ENCODE data around the gene CLDND2.

The CLDND2 gene

GRCh38 chr19:51338563-51339312, 30.1 kb downstream of the CLDND2 start:
- peak; percentile 89 for TF ChIP-seq CTCF (IDR thresholded peaks at IDR 0.05; ENCODE audit: insufficient read depth, low read depth, low read length, missing control alignments)
- peak; percentile 89 for DNase-seq (ENCODE audit: low read depth)
- peak overlapping the region; percentile 58 for H3K4me3 ChIP-seq (ENCODE audit: low read depth, low read length)

DNA sequence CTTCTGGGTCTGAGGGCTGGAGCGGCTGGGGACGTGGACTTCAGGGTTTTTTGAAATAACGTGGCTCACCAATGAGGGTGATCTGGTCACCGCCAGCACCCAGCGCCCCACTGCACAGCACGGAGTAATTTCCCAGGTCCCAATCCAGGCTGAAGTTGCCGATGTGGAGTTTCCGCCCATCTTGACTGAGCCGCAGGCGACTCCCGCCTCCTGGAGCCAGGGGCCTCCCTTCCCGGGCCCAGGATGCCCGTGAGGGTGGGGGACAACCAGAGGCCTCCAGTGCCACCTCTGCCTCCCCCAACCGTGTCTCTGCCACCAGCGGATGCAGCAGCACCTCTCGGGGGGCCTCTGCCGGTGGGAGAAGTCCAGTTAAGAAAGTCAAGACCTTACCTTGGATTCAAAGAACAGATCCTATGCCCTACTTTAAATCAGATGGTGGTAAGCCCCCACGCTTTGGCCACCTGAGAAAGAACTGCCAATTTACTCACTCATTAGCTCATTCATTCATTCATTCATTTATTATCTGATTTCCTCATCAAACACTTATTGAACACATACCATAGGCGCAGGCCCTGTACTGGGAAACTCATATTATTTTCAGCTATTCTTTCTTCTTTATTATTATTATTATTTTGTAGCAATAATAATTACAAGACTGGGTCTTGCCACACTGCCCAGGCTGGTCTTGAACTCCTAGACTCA, 30.8 kb downstream of the CLDND2 start:
- no peak for TF ChIP-seq CTCF (IDR thresholded peaks at IDR 0.05; ENCODE audit: insufficient read depth, low read depth, low read length, missing control alignments)
- H3K4me3 ChIP-seq (ENCODE audit: low read depth, low read length), result no peak overlapping the region
- no peak for DNase-seq (ENCODE audit: low read depth)

DNA sequence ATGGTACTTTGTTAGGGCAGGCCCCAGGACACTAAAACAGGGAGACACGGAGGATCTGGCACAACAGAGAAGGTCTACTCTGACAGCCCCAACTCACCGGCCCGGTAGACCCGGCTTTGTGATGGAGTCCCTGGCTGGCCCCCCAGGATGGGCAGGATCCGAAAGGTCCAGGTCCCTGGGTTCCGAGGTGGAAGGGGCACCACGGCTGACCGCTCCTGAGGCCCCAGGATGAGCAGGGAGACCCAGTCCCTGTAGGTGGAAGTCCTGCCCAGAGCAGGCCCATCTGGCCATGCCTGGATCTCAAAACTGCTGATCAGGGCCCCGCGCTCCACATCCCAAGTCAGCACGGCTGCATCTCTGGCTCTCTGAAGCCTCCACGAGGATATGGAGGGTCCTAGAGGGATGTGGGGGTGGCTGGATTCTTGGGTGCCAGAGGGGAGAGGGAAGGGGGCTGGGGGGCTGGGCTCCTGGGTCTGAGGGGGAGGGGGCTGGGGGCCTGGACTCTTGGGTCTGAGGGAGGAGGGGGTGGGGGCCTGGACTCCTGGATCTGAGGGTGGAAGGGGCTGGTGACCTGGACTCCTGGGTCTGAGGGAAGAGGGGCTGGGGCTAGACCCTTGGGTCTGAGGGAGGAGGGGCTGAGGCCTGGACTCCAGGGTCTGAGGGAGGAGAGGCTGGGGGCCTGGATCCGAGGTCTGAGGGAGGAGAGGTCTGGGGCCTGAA, 31.5 kb downstream of the CLDND2 start:
- H3K4me3 ChIP-seq (ENCODE audit: low read depth, low read length), result no peak overlapping the region
- no peak for DNase-seq (ENCODE audit: low read depth)
- TF ChIP-seq CTCF (IDR thresholded peaks at IDR 0.05; ENCODE audit: insufficient read depth, low read depth, low read length, missing control alignments), result no peak

DNA sequence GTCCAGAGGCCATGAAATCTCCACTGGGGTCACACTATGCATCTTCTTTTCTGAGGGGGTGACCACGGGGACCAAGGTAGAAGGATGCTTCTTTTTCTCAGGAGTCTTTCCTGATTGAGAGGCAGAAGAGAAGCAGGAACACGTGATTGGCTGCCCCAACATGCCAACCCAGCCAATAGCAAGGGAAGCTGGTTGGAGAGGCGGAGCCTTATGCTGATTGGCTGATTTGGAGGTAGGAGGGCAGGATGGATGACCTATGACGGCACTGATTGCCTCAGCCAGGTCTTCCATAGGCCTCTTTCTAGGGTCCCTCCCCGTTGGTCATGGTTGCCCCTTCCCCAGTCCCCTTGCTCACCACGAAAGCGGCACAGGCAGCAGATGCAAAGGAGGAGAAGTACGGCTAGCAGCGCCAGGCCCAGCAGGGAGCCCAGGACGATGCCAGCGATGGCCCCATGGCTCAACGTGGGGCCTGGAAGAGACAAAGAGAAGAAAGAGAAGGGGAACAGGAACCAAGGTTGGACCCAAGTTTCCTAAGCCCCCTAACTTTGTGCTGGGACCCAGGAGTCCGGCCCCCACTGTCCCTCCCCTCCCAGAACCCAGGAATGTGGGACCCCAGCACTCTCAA, 34.9 kb downstream of the CLDND2 start:
- no peak overlapping the region for H3K4me3 ChIP-seq (ENCODE audit: low read depth, low read length)
- peak; percentile 30 for DNase-seq (ENCODE audit: low read depth)
- TF ChIP-seq CTCF (IDR thresholded peaks at IDR 0.05; ENCODE audit: insufficient read depth, low read depth, low read length, missing control alignments), result no peak

DNA sequence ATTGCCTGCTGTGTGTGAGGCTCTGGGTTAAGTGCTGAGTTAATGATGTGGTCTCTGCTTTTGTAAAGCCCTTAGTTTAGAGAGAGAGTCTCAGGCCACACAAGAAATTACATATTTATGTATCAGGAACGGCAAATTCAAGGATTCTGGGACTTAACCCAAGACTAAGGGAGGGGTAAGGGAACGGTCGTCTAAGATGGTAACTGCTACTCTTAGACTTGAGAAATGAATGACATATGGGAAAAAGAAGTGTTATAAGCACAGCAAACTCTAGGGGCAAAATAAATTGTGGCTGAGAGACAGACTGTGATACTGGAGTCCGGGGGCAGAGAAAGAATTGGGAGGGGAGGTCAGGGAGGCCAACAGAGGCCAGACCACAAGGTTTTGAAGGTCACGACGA, 37.1 kb downstream of the CLDND2 start:
- no peak overlapping the region for H3K4me3 ChIP-seq (ENCODE audit: low read depth, low read length)
- no peak for DNase-seq (ENCODE audit: low read depth)
- TF ChIP-seq CTCF (IDR thresholded peaks at IDR 0.05; ENCODE audit: insufficient read depth, low read depth, low read length, missing control alignments), result no peak

DNA sequence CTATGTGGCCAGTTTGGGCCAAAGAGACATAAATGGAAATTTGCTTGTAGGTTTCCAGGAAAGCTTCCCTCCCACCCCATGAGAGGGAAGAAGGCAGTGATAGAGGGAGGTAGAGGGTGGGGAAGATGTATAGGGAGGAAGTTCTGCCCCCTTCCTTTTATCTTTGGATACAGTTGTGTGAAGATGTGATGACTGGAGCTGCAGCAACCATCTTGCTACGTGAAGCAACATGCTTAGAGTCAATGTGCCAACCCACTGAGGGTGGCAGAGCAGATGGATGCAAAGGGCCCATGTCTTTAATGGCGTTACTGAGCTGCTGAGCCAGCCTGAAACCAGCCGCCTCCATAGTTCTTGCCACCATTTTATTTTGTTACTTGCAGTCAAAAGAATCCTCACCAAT, 37.6 kb downstream of the CLDND2 start:
- no peak for DNase-seq (ENCODE audit: low read depth)
- TF ChIP-seq CTCF (IDR thresholded peaks at IDR 0.05; ENCODE audit: insufficient read depth, low read depth, low read length, missing control alignments), result no peak
- no peak overlapping the region for H3K4me3 ChIP-seq (ENCODE audit: low read depth, low read length)
